Measurements from ENCODE around the gene RBL2.
"Not testable (repeated sequence)": the region's sequence is repeated elsewhere in the genome, so short reads cannot be mapped to it uniquely, and the experiment has no call there.

RBL2 gene

GRCh38 chr16:53503991-53504663, 69.9 kb downstream of the RBL2 start:
- DNase-seq (ENCODE audit: low spot score), result no peak

GRCh38 chr16:53504665-53505064, 70.4 kb downstream of the RBL2 start:
- no peak for DNase-seq (ENCODE audit: low spot score)
- no peak for FAIRE-seq

More at GRCh38 chr16:53503991-53504663, 69.9 kb downstream of the RBL2 start:
- no peak for FAIRE-seq

- no peak for DNase-seq (ENCODE audit: low spot score)
- FAIRE-seq, result no peak
Observed at GRCh38 chr16:53506254-53506653, 72.0 kb downstream of the RBL2 start.

- FAIRE-seq (no peak), DNase-seq (ENCODE audit: low spot score) (no peak)
Observed at GRCh38 chr16:53507464-53508179, 73.4 kb downstream of the RBL2 start.

GRCh38 chr16:53509906-53510703, 75.8 kb downstream of the RBL2 start:
- DNase-seq (ENCODE audit: low spot score), result peak; percentile 77
- FAIRE-seq, result no peak

- FAIRE-seq (no peak), DNase-seq (ENCODE audit: low spot score) (no peak)
Observed at GRCh38 chr16:53510704-53511070, 76.4 kb downstream of the RBL2 start.

- DNase-seq (ENCODE audit: low spot score) (no peak), FAIRE-seq (no peak)
Observed at GRCh38 chr16:53511084-53511402, 76.8 kb downstream of the RBL2 start.

- no peak for DNase-seq (ENCODE audit: low spot score)
- no peak for FAIRE-seq
Observed at GRCh38 chr16:53511403-53512280, 77.4 kb downstream of the RBL2 start.

GRCh38 chr16:53512795-53513194, 78.5 kb downstream of the RBL2 start:
- DNase-seq (ENCODE audit: low spot score); FAIRE-seq: not testable (repeated sequence)

- no peak for DNase-seq (ENCODE audit: low spot score)
- no peak for FAIRE-seq
Observed at GRCh38 chr16:53515259-53515658, 81.0 kb downstream of the RBL2 start.

GRCh38 chr16:53515811-53516210, 81.5 kb downstream of the RBL2 start:
- DNase-seq (ENCODE audit: low spot score) (no peak), FAIRE-seq (no peak)

GRCh38 chr16:53517851-53518250, 83.6 kb downstream of the RBL2 start:
- DNase-seq (ENCODE audit: low spot score), result no peak
- no peak for FAIRE-seq

- peak; percentile 43 for DNase-seq (ENCODE audit: low spot score)
- FAIRE-seq, result no peak
Observed at GRCh38 chr16:53518550-53519416, 84.5 kb downstream of the RBL2 start.

GRCh38 chr16:53519417-53520091, 85.3 kb downstream of the RBL2 start:
- DNase-seq (ENCODE audit: low spot score), result no peak
- FAIRE-seq, result no peak

- DNase-seq (ENCODE audit: low spot score) (no peak), FAIRE-seq (no peak)
Observed at GRCh38 chr16:53523126-53523804, 89.0 kb downstream of the RBL2 start.

- no peak for FAIRE-seq
Observed at GRCh38 chr16:53523971-53524548, 89.8 kb downstream of the RBL2 start.

GRCh38 chr16:53528797-53529196, 94.5 kb downstream of the RBL2 start:
- FAIRE-seq (no peak), DNase-seq (ENCODE audit: low spot score) (no peak)

More at GRCh38 chr16:53523971-53524548, 89.8 kb downstream of the RBL2 start:
- DNase-seq (ENCODE audit: low spot score), result no peak

- DNase-seq (ENCODE audit: low spot score), result no peak
- FAIRE-seq, result no peak
Observed at GRCh38 chr16:53529513-53529912, 95.2 kb downstream of the RBL2 start.

GRCh38 chr16:53530046-53530445, 95.8 kb downstream of the RBL2 start:
- FAIRE-seq (no peak), DNase-seq (ENCODE audit: low spot score) (no peak)

Data from urothelium cell line (cell line).